H1 (cell line): Measurements from ENCODE around the gene RPS21. TPM values are rescaled to one million over a fixed set of nuclear protein-coding genes. Genes with fewer than 3 reads are reported as not detected.

ENCODE experiments used
- ASH2L ChIP-seq: fragments of 200-600, 300-600 bp; sonication (generic); IDR thresholded peaks from one replicate; pipeline ENCODE4 v1.7.1; 2017; ENCODE audit warnings: low read length
- HDAC2 ChIP-seq, 2 experiments: fragments of 300-600 bp in 1 of 2; sonication (generic) in 1 of 2; IDR thresholded peaks; 2 replicates each; pipeline ENCODE4 v1.6.1; 2011 to 2012; ENCODE audit warnings: low read depth in 2 of 2, low read length in 2 of 2, mild to moderate bottlenecking in 2 of 2, moderate library complexity in 2 of 2, borderline replicate concordance in 1 of 2, inconsistent platforms in 1 of 2
- KDM5A ChIP-seq: fragments of 200-600 bp; IDR thresholded peaks from 2 replicates; pipeline ENCODE4 v1.7.1; 2012; ENCODE audit warnings: mild to moderate bottlenecking, low read length, inconsistent platforms, mixed read lengths
- TAF7 ChIP-seq: optimal IDR thresholded peaks from 2 replicates; pipeline ENCODE3; 2011; ENCODE audit warnings: low read depth, mild to moderate bottlenecking, inconsistent platforms, low read length, moderate library complexity, borderline replicate concordance
- polyA plus RNA-seq, 7 experiments: library from polyadenylated mRNA; depleted of rRNA in 3 of 7; stranded (reverse) in 5 of 7; unstranded in 2 of 7; fragments of >200 nt in 5 of 7; fragments of 200-250 nt in 2 of 7; gene quantifications; 1 replicate in 5 of 7; 2 replicates in 1 of 7; 4 replicates in 1 of 7; pipeline versions ENCODE4 v1.2.1 to v1.2.3, GENCODE V29; 2011 to 2013; ENCODE audit warnings: missing spikeins in 2 of 7, mixed read lengths in 2 of 7
- total RNA-seq: library from RNA; stranded (reverse); fragmentation: NEBNext Ultra II Directional; extraction: Animal tissue kit (Norgen Biotek cat#: 25700); gene quantifications from 2 replicates; pipeline ENCODE4 v1.2.1, GENCODE V29; 2021

Gene RPS21
- total and polyA plus RNA-seq, 2 of the 8 experiments (the other 6 are each of a cell fraction or from before 2014, with no cell fraction given), result 1,787 to 7,219 TPM

GRCh38 chr20:62357681-62358080 lies 29.2 kb upstream of the RPS21 start (continued):
- TF ChIP-seq ASH2L, result no peak
- TF ChIP-seq TAF7, result no peak
- no peak for TF ChIP-seq KDM5A
- no peak for TF ChIP-seq HDAC2 (IDR thresholded peaks at IDR 0.05; ENCODE audit: borderline replicate concordance in 1 of 2, low read depth in 2 of 2, low read length in 2 of 2)
